Measurements from ENCODE around the gene DLGAP4.

DLGAP4 gene

DNA sequence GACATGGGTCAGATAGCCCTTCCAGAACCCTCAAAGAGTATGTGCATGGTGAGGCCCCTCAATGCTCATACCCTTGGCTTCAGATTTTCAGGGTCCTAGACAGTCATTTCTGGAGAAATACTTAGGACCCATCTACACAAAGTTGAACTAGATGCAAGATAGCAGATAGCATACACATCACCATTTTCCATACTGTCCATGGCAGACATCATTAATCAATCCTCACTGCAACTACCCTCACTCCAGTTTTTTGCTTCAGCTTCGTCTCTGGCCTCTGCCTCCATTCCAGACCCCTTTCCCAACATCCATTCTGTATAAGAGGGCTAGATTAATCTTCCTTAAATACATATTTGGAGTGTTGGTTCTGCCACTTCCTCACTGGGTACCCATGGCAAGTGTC is 139.7 kb downstream of the DLGAP4 start:
- Mint-ChIP-seq H3K4me3 (no peak overlapping the region), H3K4me1 (no peaks in the 10 kb centered on the region), H3K27me3 (peaks cover 15% of the 10 kb centered on the region), H3K36me3 (no peaks in the 10 kb centered on the region), H3K27ac (no peak overlapping the region), H3K9me3 (no peaks in the 10 kb centered on the region)
- CTCF ChIA-PET = interaction anchor here (1.7 kb wide), 1 partner anchor 243 kb away, joined by 4 read pairs; no protein-coding TSS in a partner anchor
- DNase-seq = no peak

DNA sequence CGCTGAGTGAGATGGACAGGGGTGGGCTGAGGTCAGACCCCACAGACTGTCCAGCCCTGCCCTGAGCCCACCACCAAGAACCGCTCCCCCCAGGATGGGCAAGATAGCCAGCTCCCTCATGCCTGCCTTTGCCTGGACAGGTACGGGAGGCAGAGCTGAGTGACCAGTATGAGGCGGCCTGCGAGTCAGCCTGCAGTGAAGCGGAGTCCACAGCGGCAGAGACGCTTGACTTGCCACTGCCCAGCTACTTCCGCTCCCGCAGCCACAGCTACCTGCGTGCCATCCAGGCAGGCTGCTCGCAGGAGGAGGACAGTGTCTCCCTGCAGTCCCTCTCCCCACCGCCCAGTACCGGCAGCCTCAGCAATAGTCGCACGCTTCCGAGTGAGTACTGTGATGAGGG is 140.4 kb downstream of the DLGAP4 start:
- Mint-ChIP-seq H3K4me3 (no peak overlapping the region), H3K27me3 (peaks cover 11% of the 10 kb centered on the region), H3K9me3 (no peaks in the 10 kb centered on the region), H3K27ac (no peak overlapping the region), H3K36me3 (no peaks in the 10 kb centered on the region), H3K4me1 (no peaks in the 10 kb centered on the region)
- CTCF ChIA-PET = no interaction called here
- no peak for DNase-seq

DNA sequence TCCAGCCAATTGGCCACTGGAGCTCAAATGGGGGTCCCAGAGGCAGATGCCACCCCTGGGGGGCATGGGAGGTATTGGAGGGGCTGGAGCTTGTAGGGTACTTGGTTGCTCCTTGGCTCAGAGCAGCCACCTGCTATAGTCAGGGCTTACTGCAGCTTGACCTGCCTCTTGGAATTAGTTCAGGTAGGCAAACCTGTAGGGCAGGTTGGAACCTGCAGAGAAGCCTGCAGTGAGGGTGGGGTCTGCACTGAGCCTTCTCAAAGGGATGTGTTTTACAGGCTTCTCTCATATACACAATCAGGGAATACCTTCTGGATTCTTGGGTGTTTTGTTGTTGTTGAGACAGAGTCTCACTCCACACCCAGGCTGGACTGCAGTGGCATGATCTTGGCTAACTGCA is 141.0 kb downstream of the DLGAP4 start:
- peaks cover 11% of the 10 kb centered on the region for H3K27me3 Mint-ChIP-seq
- H3K36me3 Mint-ChIP-seq = no peaks in the 10 kb centered on the region
- no peak overlapping the region for H3K27ac Mint-ChIP-seq
- no peaks in the 10 kb centered on the region for H3K4me1 Mint-ChIP-seq
- CTCF ChIA-PET = no interaction called here
- H3K9me3 Mint-ChIP-seq = no peaks in the 10 kb centered on the region
- DNase-seq = no peak
- H3K4me3 Mint-ChIP-seq = no peak overlapping the region

DNA sequence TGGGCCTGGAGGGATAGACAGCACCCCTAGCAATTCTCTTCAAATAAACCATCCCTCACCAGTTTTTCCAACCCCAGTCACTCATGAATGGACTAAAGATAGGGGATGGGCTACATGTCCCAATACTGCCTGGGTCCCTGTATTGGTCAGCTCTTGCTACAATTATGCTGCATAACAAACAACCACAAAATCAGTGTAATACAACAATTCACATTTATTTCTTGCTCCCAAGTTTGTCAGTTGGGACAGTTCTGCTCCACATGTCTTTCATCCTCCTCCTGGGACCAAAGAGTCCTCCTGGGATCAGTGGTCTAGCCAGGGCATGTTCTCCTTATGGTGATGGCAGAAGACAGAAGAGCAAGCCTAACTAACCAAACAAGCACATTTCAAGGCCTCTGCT is 143.5 kb downstream of the DLGAP4 start:
- H3K4me3 Mint-ChIP-seq = no peak overlapping the region
- H3K9me3 Mint-ChIP-seq = no peaks in the 10 kb centered on the region
- H3K36me3 Mint-ChIP-seq = no peaks in the 10 kb centered on the region
- H3K27me3 Mint-ChIP-seq = peaks cover 14% of the 10 kb centered on the region
- no peak for DNase-seq
- no peak overlapping the region for H3K27ac Mint-ChIP-seq
- H3K4me1 Mint-ChIP-seq = no peaks in the 10 kb centered on the region
- CTCF ChIA-PET = interaction anchor here (2.2 kb wide), 1 partner anchor 10 kb away, joined by 11 read pairs; no protein-coding TSS in a partner anchor

DNA sequence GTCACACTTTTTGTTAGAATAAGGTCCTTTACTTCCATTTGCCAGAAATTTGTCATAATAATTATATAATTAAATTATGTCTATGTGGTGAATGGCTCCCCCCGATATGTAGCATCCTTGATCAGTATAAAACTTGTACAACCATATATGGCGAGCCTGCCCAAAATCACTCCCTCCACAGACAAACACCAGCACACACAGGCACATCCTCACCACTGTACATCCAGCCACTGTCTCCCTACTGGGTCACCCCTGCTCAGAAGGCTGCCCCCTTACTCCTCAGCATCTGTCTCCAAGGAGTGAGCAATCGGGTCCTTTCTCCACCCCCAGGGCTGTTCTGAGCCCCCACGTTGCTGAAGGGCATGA is 148.2 kb downstream of the DLGAP4 start:
- no peaks in the 10 kb centered on the region for H3K36me3 Mint-ChIP-seq
- no peak overlapping the region for H3K4me3 Mint-ChIP-seq
- H3K4me1 Mint-ChIP-seq = no peaks in the 10 kb centered on the region
- no peak for DNase-seq
- H3K9me3 Mint-ChIP-seq = no peaks in the 10 kb centered on the region
- CTCF ChIA-PET = no interaction called here
- peaks cover 38% of the 10 kb centered on the region for H3K27me3 Mint-ChIP-seq
- no peak overlapping the region for H3K27ac Mint-ChIP-seq

DNA sequence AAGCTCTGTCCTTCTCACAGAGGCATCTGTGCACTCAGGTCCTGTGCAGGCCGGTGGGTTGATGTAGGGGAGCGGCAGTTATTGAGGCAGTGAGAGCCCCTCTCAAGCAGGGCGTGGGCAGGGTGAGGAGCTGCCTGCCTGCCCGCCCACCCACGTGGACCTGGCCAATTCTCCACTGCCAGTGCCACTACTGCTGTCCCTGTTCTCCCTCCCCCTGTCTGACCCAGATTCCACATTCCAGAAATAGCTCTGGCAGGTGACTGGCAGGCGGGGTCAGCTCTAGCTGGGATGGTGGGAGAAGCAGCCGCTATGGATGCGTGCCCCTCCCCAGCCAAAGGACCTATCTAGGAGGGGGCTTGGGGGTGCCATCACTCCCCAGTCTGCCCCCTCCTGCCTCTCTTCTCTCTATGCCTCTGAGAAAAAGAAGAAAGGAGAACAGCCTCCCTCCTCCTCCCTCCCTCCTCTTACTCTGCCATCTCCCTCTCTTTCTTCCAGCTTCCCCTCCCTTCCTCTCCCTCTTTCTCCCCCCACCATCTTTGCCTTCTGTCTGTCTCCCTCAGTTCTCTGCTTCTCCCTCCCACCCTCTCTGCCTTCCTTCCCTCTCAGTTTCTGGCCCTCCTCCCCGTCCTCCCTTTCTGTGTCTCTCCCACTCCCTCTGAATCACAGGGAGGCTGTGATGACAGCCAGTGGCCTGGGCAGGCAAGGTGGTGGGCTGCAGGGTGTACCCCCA is 148.7 kb downstream of the DLGAP4 start:
- H3K4me1 Mint-ChIP-seq = no peaks in the 10 kb centered on the region
- H3K36me3 Mint-ChIP-seq = no peaks in the 10 kb centered on the region
- H3K27me3 Mint-ChIP-seq = peaks cover 36% of the 10 kb centered on the region
- H3K27ac Mint-ChIP-seq = no peak overlapping the region
- DNase-seq = no peak
- no peaks in the 10 kb centered on the region for H3K9me3 Mint-ChIP-seq
- CTCF ChIA-PET = no interaction called here
- no peak overlapping the region for H3K4me3 Mint-ChIP-seq

DNA sequence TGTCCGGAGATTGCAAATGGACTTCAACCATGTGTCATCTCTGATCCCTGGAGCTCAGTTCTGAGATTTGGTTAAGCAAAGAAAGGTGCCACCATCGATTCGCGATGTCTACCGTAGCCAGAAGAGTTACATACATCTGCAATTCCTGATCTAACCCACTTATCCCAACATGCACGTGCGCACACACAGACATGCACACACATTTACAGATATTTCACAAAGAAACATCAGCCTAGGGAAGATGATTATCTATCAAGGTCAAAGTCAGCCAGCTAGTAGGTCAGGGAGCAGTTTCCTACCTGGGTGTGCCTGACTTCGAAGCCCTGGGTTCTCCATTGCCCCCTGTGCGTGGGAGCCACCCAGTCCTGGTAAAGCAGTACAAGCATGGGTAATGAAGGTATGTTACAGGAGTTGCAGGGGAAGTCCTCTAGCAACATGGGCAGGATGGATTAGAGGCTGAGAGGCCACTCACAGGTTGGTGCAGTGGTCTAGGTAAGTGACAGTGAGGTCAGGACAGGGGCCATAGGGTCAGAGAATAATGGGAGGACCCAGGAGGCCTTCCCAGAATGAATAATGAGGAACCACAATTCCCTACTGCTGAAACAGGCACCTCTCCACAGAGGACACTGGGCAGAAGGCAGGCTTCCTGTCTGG is 150.0 kb downstream of the DLGAP4 start:
- Mint-ChIP-seq H3K4me3 (no peak overlapping the region), H3K4me1 (peaks cover 8% of the 10 kb centered on the region), H3K27me3 (peaks cover 36% of the 10 kb centered on the region), H3K9me3 (no peaks in the 10 kb centered on the region), H3K27ac (no peak overlapping the region), H3K36me3 (no peaks in the 10 kb centered on the region)
- CTCF ChIA-PET = no interaction called here
- DNase-seq = no peak

DNA sequence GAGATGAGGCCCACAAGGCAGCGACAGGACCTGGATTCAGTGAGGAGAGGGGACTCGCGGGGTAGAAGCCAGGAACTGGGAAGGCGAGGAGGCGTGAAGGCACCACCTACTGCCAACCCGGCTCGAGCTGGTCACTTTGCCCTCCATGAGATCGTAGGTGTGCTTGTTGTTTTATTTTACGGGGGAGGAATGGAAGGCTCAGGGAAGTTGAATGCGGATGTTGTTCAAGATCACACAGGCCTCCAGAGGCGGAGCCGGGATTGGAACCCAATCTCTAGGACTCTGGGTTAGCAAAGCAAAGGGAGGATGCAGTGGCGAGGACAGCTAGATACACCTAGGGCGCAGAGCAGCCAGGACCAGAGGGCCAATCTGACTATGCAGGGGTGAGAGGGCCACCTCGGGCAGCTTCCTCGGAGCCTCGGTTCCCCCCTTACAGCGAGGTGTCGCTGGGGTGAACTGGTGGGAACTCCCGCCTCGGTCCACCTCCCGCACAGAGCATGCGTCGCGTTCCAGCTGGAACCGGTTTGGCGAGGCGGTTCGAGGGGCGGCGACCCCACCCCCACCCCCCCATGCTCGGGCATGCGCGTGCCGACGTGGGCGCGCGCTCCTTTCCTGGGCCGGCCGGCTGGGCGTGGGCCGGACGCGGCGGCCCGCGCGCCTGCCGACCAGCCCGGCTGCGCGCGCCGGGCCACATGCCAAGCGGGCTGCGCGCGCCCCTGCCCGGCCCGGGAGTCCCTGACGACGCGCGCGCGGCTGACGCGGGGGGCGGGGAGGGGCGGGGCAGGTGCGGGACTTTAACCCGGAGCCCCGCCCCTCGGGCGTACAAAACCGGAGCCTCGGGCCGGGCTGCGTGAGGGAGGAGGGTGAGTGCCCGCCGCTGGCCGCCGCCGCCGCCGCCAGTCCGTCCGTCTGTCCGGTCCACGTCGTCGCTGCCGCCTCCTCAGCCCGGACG is 154.8 kb downstream of the DLGAP4 start:
- CTCF ChIA-PET = no interaction called here

DNA sequence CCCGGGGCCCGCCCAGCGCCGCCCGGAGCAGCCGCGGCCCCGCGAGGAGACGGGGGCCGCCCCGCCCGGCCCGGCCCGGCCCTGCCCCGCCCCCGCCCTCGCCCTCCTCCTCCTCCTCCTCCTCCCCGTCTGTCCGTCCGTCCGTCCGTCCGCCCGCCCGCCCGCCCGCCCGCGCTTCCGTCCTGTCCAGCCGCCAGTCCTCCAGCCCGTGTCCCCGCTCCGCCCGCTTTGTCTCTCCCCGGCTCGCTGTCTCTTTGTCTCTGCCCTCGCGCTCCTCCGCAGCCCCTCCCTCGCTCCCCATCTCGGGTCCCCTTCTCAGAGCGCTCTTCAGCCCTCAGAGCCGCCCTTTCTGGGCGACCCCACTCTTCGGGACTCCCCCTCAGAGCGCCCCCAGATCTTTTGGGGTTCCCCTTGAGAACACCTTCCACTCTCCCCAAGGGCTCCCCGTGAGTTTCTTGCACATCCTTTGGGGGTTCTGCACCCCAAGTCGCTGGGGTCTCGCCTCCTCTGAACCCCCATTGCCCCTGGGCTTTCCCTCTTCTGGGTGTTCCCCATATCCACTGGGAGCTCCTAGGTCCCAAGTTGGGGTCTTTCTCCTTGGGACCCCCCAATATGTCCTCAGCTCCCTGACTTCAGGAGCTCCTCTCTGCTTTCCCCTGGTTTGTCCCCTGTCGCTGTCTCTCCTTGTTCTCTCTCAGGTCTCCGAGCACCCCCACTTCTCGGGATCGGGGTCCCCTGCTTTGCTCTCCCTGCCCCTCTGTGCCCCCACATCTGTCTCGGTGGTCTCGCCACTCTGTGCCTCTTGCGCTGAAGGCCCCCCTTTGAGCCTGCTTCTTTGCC is 155.7 kb downstream of the DLGAP4 start:
- Mint-ChIP-seq H3K27me3 (peaks cover 22% of the 10 kb centered on the region), H3K4me3 (peak overlapping the region; percentile 92), H3K27ac (peak overlapping the region; percentile 90), H3K4me1 (peaks cover 58% of the 10 kb centered on the region), H3K9me3 (no peaks in the 10 kb centered on the region), H3K36me3 (no peaks in the 10 kb centered on the region)
- DNase-seq = peak; percentile 64
- CTCF ChIA-PET = no interaction called here

More for the DNA sequence above, 154.8 kb downstream of the DLGAP4 start:
- Mint-ChIP-seq H3K27me3 (peaks cover 27% of the 10 kb centered on the region), H3K9me3 (no peaks in the 10 kb centered on the region), H3K4me3 (peak overlapping the region; percentile 66), H3K4me1 (peaks cover 49% of the 10 kb centered on the region), H3K27ac (peak overlapping the region; percentile 88), H3K36me3 (no peaks in the 10 kb centered on the region)
- peak; percentile 92 for DNase-seq

DNA sequence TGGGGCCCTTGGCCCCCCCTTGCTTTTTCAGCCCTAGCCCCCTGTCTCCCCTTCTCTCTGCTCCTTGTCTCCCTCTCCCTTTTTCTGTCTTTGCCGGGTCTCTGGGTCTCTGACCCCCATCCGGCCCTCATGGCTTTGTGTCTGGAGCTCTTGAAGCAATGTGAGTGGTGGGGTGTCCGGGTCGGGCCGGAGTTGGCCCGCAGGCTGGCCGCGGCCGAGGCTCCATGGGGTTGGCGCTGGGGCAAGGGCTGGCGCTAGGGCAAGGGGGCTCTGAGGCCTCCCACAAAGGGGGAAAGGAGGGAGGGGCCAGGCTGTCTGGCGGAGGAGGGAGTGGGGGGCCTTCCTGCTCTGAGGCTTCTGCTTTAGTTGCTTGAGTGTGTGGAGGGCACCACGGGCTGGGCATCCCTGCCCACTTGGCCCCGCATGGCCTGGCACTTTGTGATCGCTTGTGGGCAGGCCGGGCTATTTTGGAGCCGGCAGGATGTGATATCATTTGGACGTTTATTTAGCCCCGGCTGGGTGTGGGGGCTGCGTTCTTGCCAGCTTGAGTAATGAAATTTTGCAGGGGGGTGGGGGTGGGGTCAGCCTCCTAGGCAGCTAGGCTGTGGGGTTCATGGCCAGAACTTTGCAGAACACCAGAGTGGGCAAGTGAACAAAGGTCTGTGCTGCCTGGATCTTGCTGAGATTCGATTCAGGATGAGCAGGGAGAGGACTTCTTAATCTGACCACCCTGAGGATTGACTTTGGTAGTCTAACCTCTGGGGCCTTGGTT is 156.5 kb downstream of the DLGAP4 start:
- peaks cover 4% of the 10 kb centered on the region for H3K36me3 Mint-ChIP-seq
- peaks cover 19% of the 10 kb centered on the region for H3K27me3 Mint-ChIP-seq
- peaks cover 66% of the 10 kb centered on the region for H3K4me1 Mint-ChIP-seq
- H3K9me3 Mint-ChIP-seq = no peaks in the 10 kb centered on the region
- CTCF ChIA-PET = interaction anchor here (0.6 to 2.3 kb wide), 2 partner anchors 30 to 175 kb away, joined by 4 to 6 read pairs; no protein-coding TSS in a partner anchor
- H3K4me3 Mint-ChIP-seq = peak overlapping the region; percentile 92
- H3K27ac Mint-ChIP-seq = peak overlapping the region; percentile 90
- peak; percentile 28 for DNase-seq

DNA sequence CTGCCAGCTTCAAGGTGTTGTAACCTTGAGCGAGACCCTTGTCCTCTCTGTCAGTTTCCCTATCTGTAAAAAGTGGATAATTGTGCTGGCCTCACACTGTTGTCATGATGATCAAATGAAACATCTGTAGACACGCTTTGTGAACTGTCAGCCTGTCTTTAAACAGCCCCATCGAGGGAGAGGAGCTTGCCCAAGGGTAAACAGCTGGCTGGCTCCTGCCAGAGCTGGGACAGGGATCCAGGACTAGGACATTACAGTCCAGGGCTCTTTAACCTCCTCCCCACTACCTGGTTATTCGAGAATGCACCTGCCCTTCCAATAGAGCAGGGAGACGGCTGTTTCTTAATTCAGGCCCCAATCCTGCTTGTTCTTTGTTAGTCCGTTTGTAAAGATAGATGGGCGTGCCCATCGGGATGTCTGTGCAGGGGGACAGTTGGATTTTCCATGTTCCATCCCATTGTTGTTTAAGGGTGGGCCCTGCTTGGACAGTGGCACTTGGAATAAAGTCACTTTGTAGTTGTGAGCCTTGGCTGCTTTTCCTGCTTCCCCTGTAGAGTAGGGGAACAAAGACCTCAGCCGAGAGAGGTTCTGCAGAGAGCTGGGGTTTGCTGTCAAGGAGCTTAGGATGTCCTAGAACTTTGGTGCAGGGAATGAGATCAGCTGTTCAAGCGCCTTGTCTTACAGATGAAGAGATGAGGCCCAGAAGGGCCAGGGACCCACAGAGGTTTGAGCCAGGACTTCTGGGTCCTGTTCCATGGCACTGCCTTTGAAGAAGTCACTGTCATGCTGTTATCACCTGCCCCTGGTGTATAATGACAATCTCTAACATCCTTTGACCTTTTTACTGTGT is 157.3 kb downstream of the DLGAP4 start:
- Mint-ChIP-seq H3K27ac (no peak overlapping the region), H3K4me1 (peaks cover 74% of the 10 kb centered on the region), H3K27me3 (peaks cover 19% of the 10 kb centered on the region)

More for the DNA sequence above, 157.3 kb downstream of the DLGAP4 start:
- Mint-ChIP-seq H3K9me3 (no peaks in the 10 kb centered on the region), H3K36me3 (peaks cover 4% of the 10 kb centered on the region), H3K4me3 (peak overlapping the region; percentile 92)
- no peak for DNase-seq
- CTCF ChIA-PET = interaction anchor here (2.3 kb wide), 1 partner anchor 29 kb away, joined by 6 read pairs; no protein-coding TSS in a partner anchor

Measured in activated naive CD4-positive, alpha-beta T cell treated with anti-CD3 and anti-CD28 coated beads, Interleukin-2, amount 10 ng/mL, durations not matched to agents 7 days and 5 days (primary cell).